ENCODE measurements around the gene SGSH.
"Not testable (repeated sequence)": the region's sequence is repeated elsewhere in the genome, so short reads cannot be mapped to it uniquely, and the experiment has no call there.

Gene SGSH

GRCh38 chr17:80210348-80211108 is 9.6 kb downstream of the SGSH start:
- no peak for ATAC-seq
- DNase-seq, result no peak

GRCh38 chr17:80209765-80210164 is 10.4 kb downstream of the SGSH start:
- DNase-seq, result no peak
- no peak for ATAC-seq

GRCh38 chr17:80208050-80208449 is 12.1 kb downstream of the SGSH start:
- no peak for ATAC-seq
- no peak for DNase-seq

GRCh38 chr17:80205811-80206210 is 14.3 kb downstream of the SGSH start:
- no peak for ATAC-seq
- no peak for DNase-seq

- no peak for ATAC-seq
Observed at GRCh38 chr17:80204626-80205468, 15.3 kb downstream of the SGSH start.

GRCh38 chr17:80203471-80203963 is 16.6 kb downstream of the SGSH start:
- DNase-seq (no peak), ATAC-seq (no peak)

More at GRCh38 chr17:80204626-80205468, 15.3 kb downstream of the SGSH start:
- no peak for DNase-seq

GRCh38 chr17:80202197-80202596 is 17.9 kb downstream of the SGSH start:
- no peak for ATAC-seq
- DNase-seq, result no peak

- no peak for ATAC-seq
Observed at GRCh38 chr17:80201446-80201845, 18.7 kb downstream of the SGSH start.

GRCh38 chr17:80199295-80199694 is 20.8 kb downstream of the SGSH start:
- not testable (repeated sequence) for DNase-seq, ATAC-seq

More at GRCh38 chr17:80201446-80201845, 18.7 kb downstream of the SGSH start:
- DNase-seq, result no peak

GRCh38 chr17:80198144-80198661 is 21.9 kb downstream of the SGSH start:
- DNase-seq, result no peak
- no peak for ATAC-seq

GRCh38 chr17:80196652-80197051 is 23.5 kb downstream of the SGSH start:
- ATAC-seq, result no peak
- no peak for DNase-seq

GRCh38 chr17:80195671-80196529 is 24.2 kb downstream of the SGSH start:
- DNase-seq (peak; percentile 67), ATAC-seq (no peak)

GRCh38 chr17:80195141-80195540 is 25.0 kb downstream of the SGSH start:
- no peak for DNase-seq
- ATAC-seq, result no peak

- no peak for DNase-seq
- ATAC-seq, result no peak
Observed at GRCh38 chr17:80191865-80192661, 28.1 kb downstream of the SGSH start.

GRCh38 chr17:80191192-80191591 is 28.9 kb downstream of the SGSH start:
- ATAC-seq, result no peak
- DNase-seq, result no peak

GRCh38 chr17:80190716-80191115 is 29.4 kb downstream of the SGSH start:
- ATAC-seq (no peak), DNase-seq (no peak)

GRCh38 chr17:80189611-80190010 is 30.5 kb downstream of the SGSH start:
- no peak for ATAC-seq
- DNase-seq, result no peak

- ATAC-seq, result no peak
- no peak for DNase-seq
Observed at GRCh38 chr17:80187515-80187941, 32.6 kb downstream of the SGSH start.

GRCh38 chr17:80187090-80187489 is 33.0 kb downstream of the SGSH start:
- DNase-seq, result no peak
- no peak for ATAC-seq

- no peak for ATAC-seq
- DNase-seq, result no peak
Observed at GRCh38 chr17:80185968-80186367, 34.2 kb downstream of the SGSH start.

GRCh38 chr17:80184423-80184714 is 35.8 kb downstream of the SGSH start:
- ATAC-seq (no peak), DNase-seq (no peak)
